GOT3 (cell line): ENCODE data around the gene SENP8.
"Not testable (repeated sequence)": the region's sequence is repeated elsewhere in the genome, so short reads cannot be mapped to it uniquely, and the experiment has no call there.

Experiments used
- DNase-seq: peaks from one replicate; lab custom pipeline; 2025; ENCODE audit warnings: mixed read lengths; lab: John Stamatoyannopoulos, UW

SENP8 gene

DNA sequence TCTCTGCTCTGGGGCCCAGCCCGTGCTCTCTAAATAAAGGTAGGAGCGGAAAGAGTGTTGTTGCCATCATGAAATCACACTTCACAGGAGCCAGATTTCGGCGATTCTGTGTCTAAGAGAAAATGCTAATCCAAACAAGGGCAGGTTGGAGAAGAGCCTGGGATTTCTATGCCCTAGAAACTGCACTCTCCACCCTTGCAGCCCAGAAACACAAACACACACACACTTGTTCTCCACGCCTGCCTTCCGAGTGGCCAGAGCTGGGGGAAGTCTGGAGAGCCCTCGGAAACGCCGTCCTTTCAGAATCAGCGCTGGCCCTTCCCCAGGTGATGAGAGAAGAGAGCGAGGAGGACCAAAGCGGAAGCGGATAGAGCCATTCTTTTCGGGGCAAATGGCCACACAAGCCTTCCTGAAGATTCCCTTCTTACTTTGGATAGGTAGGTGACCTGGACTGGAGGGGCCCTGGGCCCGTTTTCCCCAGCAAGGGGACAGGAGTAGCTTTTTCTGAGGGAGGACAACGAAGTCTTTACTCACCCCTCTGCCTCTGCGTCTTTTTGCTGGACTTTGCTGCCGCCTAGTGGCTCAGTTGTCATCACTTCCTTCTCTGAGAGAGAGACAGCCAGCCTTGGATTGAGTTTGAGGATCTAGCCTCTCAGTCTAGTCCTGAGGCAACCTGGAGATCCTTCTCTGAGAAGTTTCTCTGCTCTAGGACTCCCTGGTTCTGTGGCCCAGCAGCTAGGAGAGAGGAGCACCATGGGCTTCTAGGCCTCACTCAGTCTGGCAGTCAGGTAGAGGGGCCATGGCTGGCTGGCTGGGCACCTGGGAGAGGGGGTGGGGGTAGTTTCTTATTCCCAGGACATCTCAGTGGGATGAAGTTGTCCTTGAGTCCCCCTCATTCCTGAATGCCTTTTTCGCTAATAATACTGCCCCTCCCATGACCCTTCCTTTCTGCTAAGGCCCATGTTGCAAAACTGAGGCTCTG lies 37.7 kb downstream of the SENP8 start:
- peak; percentile 38 for DNase-seq

DNA sequence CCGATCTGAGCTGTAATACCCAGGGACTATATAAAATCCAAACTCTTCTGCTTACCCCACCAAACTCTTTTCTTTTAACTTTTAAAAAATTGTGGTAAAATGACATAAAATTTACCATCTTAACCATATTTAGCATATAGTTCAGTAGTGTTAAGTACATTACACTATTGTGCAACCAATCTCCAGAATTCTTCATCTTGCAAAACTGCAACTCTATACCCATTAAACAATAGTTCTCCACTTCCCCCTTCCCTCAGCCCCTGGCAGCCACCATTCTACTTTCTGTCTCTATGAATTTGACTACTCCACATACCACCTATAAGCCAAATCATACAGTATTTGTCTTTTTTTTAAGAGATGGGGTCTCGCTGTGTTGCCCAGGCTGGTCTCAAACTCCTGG lies 38.7 kb downstream of the SENP8 start:
- no peak for DNase-seq

DNA sequence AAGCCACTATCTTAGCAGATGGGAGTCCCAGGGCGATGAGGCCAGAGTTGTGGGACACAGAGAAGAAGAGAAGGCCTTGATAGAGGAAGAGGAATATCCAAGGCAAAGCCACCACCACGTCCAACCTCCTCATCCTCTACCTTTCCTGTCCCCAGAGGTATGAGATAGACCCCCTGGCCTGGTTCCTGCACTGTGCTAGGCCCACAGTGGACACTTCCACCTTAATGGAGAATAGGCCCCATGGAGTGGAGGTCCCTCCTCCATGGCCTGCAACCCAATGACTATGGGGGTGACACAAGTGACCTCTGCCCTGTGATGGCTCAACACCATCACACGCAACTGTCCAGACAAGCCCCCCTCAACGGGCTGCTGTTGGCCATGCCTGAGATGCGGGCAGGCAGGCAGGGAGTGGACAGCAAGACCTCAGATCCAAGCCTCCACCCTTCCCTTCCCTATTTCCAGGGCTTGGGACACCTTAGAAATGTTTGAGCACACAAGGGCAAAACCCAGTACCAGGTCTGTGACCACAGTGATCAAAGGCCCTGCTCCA lies 42.6 kb downstream of the SENP8 start:
- DNase-seq = no peak

DNA sequence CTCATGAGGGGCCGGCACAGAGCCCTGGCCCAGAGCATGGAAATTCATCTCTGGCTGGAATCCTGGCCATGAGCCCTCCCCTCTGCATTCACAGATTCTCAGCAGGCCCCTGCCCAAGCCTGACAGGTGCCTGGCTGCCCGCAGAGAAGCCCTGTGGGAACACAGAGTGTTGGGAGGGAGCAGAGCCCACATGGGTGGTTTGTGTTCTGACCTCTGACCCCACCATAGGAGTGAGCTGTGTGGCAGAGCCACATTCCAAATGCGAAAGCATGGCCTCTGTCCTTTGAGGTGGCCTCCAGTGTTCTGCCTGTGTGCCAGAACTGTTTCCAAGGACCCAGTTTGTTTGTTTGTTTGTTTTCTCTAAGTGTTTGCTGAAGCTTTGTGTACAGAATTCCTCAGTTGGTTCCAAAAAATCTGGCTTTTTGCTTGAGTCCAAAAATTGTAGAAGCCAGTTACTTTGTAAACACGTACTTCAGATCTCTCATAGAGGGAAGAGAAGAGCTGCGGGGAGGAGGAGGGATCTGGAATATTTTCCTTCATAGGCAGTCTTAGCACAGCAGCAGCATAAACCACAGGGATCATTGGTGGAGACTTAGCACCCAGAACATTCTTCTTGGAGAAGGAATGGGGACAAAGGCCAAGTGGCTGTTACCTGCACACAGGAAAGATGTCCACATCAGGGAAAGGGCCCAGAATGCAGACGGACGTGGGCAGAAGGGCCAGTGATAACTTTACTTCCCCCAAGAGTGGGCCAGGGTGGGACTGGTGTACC lies 43.3 kb downstream of the SENP8 start:
- no peak for DNase-seq

DNA sequence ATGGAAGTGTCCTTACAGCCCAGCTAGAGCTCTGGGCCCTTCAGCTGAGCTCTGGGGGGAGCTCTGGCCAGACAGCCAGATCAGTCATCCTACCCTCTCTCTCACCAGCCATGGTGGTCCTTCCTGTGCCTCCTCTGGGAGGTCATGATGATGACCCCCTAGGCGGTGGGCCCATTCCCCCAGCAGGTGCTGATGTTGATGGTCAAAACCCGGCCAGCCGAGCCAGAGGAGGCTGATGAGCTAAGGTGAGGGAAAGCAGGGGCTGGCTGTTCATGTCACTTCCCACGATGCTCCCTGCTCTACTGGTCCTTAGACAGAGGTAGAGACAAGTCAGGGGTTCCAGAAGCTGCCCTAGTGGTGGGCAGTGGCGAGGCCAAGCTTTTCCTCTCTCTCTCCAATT lies 44.4 kb downstream of the SENP8 start:
- no peak for DNase-seq

DNA sequence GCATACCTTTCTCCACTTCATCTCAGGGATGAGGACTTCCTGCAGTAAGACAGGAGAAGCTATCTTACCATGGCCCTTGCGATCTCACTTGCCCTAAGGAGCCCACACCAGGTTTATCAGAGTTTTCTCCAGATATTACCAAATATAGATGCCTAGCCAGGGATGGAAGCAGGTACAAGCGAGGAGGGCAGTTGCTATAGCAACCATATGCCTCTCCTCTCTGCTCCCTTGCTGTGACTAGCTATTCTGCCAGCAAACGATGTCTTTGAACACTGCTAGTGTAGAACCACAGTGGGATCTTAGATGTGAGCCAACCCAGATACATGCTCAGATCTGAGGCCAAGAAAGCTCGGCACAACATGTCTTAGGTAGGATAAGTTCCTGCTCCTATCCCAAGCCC lies 45.5 kb downstream of the SENP8 start:
- no peak for DNase-seq

DNA sequence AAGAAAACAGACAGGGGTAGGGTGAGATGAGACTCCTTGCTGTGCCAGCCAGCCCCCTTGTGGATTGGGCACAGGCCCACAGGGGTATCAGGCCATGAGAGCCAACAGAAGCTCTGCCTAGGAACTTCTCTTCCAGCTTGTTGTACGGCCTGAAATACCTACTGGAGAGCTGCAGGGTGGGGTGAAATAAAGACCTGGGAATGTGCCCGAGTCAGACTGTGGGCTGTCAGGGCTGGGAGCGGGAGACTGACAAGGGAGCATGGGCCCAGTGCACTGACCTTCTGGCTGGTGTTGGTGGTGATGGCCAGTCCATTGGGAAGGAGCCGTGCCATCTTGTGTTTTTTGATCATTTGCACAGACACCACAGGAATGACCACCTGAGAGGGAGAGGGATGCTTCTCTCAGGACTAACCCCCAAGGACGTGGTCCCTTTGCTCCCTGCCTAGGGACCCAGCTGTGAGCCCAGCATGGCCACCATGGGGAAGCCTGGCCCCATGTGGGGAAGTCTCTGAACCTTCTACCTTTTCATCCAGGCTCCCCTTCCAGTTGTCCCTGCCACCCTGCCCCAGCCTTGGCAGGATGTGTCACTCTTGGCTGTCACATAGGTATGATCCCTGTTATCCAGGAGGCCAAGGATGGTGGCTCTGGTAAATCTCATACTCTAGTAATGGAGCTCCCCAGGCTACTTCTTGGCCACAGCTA lies 48.7 kb downstream of the SENP8 start:
- no peak for DNase-seq

DNA sequence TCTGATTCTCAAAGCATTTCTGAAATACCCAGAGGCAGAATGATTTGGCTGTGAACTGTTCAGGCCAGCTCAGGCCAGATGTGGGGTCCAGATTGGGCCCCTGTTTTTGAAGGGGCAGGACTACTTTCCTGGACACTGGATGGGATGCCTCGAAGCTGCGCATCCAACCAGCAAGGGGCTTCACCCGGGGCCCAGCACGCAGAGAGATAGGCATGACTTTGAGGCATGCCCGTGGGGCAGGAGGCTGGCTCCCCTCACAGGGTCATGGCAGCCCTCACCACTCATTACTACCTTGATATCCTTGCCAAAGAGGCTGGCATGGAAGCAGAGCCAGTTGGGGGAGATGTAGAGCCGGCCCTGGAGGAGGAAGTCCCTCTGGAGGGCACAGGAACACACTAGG lies 49.2 kb downstream of the SENP8 start:
- no peak for DNase-seq

DNA sequence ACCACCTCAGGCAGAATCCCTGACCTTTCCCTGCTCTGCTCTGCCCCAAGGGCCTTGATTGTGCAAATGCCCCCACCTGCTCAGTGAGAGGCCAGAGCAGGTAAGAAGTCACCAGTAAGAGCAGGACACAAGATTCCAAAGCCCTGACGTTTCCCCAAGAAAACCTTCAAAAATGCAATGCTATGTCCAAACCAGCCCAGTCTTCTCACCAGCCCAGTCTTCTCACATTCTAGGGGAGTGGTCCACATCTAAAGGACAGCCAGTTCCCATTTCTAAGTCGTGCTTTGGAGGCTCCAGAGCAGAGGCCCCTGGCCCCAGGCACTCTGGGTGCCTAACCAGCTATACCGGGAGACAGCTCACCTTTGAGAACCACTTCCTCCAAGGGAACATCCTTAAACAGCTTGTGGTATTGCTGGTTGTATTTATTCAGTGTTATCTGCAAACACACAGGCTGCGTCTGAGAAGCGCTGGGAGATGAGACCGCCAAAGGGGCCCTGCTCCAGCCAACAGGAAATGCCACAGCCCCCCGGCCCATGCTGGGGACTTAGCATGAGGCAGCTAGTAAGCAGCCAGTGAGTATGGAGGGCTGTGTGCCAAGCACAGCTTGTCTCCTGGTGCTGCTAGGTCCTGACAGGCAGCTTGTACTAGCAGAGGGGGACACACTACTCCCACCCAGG lies 50.1 kb downstream of the SENP8 start:
- no peak for DNase-seq

DNA sequence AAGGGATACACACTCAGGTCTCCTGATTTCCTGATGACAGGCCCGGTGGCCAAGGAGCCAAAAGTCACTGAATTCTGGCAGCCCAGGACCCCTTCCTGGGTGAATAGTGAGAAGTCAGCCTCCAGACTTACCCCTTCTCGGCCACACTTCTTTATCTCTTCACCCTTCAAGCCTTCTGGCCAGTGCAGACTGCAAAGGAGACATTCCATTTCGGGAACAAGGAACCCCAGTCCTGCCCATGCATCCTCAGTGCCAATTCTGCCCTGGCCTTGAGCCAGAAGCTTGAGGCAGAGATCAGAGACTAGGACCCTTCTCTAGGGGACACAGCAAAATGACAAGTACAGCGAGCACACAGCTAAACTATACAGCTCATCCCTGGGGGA lies 50.6 kb downstream of the SENP8 start:
- DNase-seq = no peak

DNA sequence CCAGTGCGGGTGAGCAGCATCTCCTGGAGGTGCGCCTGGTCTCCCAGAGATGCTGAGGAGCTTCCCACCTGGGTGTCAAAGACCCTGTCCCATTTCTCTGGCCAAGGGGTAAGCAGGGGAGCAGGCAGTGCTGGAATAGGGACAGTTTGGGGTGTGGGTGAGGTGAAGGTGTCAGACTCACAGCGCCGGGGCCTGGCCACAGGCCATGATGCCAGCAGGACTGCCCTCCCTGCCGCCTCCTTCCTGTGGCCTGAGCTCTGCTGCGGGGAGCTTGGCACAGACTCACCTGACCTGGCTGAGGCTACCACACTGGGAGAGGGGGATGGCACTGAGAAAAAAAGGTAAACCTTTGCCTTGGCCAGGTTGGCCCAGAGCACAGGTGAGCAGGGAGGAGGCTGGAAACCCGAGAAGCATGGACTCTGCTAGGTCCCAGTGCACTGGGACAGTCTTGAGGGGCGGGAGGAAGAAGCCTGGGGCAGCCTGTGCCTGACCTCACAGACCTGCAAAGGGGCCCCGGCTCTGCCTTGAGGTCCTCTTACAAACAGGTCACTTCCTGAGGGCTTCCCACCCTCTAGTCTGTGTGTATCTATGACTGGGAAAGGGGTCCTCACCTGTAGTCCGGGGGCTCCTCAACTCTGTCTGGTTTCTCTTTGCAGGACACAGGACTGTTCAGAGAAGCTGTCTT lies 51.2 kb downstream of the SENP8 start:
- DNase-seq = no peak

DNA sequence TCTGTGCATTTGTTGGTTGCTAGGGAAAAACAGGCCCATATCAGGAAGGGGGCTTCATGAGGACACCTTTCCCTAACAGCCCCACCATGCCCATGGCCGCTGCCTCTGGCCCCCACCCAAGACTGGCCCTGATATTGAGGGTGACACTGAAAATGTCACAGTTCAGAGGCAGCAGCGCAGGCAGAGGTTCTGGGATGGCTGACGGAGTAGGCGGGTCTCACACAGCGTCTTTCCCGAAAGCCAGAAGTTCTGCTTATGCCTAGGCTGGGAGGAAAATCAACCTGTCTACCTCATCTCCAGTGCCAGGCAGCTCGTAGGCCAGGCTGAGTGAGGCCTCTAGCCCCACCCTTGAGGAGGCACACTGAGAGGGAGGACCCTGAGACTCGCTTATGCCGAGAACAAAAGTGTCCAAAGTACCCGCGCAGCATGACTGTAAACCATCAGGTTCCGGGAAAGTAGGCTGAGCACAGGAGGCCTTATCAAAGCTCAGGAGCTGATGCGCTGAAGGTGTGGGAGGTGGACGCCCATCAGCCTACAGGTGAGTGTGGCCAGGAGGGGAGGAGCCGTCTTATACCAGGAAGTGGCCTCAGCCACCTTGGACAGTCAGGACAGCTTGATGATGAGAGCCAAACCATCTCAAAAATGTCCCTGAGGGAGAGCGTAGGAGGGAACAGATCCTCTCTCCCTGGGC lies 51.9 kb downstream of the SENP8 start:
- DNase-seq = no peak

DNA sequence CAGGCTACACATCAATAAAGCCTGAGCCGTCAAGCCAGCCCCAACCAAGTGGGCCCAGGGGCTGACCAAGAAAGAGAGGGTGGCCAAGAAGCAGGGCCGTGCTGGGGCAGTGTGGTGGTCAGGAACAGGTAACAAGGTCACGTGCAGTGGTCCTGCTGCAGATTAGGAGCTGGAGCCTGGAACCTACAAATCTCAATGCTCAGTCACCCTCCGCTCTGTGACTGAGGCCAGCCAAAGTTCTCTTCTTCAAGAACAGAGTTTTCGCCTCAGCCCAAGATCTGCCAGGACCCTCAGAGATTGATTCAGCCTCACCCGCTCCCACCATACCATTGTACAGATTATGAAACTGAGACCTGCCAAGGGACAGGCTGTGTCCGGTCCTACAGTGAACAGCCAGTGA lies 52.5 kb downstream of the SENP8 start:
- DNase-seq = no peak

DNA sequence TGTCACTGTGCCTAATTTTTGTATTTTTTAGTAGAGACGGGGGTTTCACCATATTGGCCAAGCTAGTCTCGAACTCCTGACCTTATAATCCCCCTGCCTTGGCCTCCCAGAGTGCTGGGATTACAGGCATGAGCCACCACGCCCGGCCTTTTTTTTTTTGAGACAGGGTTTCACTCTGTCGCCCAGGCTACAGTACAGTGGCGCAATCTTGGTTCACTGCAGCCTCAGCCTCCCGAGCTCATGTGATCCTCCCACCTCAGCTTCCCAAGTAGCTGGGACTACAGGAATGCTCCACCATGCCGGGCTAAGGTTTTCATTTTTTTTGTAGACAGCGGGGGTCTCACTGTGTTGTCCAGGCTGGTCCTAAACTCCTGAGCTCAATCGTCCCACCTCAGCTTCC lies 53.8 kb downstream of the SENP8 start:
- not testable (repeated sequence) for DNase-seq

DNA sequence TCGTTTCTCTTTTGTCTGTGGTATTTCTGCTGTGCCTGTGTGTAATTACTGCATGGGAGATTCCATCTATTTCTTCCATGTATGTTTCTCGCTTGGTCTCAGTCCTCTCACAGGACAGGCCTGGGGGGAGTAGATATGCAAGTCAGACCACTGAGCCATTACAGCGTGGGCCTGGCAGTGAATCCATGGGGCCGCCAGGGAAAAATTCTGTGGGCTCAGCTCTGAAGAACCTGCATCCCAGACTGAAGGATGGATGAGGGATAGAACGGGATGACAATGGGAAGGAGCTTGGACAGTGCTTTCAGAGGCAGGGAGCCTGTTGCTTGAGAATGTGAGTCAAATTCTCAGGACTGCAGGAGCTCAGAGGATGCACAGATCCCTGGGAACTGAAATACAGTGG lies 54.6 kb downstream of the SENP8 start:
- no peak for DNase-seq

DNA sequence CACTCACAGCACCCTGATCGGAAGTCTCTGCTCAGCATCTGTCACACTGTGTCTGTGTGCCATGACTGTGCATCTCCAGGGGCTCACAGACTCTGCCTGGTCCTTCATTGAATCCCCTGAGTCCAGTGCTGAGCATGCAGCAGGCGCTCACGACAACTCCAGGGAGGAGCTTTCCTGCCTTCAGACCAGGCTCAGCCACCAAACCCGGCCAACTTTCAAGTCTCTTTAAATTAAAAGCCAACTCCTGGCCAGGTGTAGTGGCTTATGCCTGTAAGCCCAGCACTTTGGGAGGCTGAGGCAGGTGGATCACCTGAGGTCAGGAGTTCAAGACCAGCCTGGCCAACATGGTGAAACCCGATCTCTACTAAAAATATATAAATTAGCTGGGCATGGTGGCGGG lies 55.2 kb downstream of the SENP8 start:
- no peak for DNase-seq

DNA sequence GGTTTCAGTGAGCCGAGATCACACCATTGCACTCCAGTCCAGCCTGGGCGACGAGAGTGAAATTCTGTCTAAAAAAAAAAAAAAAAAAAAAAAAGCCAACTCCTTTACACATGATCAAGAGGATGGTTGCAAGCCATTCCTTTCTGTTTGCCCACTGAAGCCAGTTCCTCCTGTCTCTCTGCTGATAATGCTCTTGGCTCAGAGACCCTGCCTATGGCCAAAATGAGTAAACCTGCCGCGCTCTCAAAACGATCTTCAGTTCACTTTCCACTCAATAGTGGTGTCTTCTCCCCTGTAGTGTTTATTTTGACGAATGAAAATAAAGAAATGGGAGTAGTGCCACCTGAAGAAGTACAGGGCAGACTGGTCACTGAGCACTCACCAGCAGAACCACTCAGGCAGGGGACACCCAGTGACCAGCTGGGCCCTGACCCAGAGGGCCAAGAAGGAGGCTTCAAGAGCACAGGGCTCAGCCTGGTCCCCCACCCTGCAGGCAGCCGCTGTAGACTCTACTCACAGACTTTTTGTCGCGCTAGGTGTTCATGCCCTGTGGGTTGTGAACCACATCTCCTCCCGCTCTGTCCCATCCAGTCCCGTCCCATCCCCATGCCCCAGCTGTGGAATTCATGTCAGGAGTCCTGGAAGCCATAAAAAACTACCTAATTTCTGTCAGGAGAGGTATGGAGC lies 55.8 kb downstream of the SENP8 start:
- DNase-seq = no peak

DNA sequence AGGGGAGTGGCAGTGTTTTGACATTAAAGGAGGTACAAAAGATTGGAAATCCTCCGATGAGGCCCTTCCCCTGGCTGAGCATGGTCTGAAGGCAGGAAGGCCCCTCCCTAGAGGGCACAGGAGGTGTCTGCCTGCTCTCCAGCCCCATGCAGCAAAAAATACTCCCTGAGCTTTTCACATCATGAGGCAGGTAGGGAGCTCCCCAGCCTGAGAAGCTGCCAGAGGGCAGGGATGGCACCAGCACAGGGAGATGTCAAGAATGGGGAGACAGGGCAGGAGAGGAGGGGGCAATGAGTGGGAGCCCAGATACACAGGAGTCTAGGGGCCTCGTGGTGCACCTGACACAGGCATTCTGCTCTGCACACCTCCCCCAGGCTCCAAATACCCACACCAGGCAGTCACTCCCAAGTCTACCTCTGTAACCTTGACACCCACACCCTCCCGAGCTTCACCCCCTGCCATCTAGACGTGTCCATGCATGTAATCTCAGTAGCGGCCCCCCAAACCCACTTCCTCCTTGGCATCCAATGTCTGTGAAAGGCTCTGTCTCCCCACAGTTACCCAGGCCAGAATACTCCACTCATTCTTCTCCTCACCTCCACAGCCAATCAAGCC lies 56.5 kb downstream of the SENP8 start:
- no peak for DNase-seq
